WTC11 (cell line): ENCODE results near the gene EHD4. TPM values are rescaled to one million over a fixed set of nuclear protein-coding genes. Genes with fewer than 3 reads are reported as not detected.

Experiments used
- ATAC-seq: fragments of 200-7000 bp; cut with Tn5 transposase; 2 replicates; pipeline ENCODE4 v1.10.0; 2021; ENCODE audit warnings: mild to moderate bottlenecking, moderate library complexity
- CTCF ChIA-PET: fragments of 300-600 bp; sonication (Branson Sonifier 250); formaldehyde crosslinking; loops from one replicate; lab custom pipeline; 2021; ENCODE audit warnings: antibody characterized with exemption; lab: Charles Lee
- POLR2A ChIA-PET: fragments of 350-600 bp; sonication (Branson Sonifier 250); formaldehyde crosslinking; loops from one replicate; lab custom pipeline; 2021; ENCODE audit warnings: antibody characterized with exemption; lab: Charles Lee
- DNase-seq: peaks from one replicate; pipeline ENCODE4 v3.0.0; 2021; ENCODE audit warnings: low spot score
- H3K27ac Mint-ChIP-seq: 2 replicates; pipeline ENCODE4 v1.8.0; 2021; ENCODE audit warnings: mixed read lengths
- H3K27me3 Mint-ChIP-seq: 2 replicates; pipeline ENCODE4 v1.8.0; 2021; ENCODE audit warnings: low read depth, mild to moderate bottlenecking, moderate library complexity, mixed read lengths
- H3K36me3 Mint-ChIP-seq: 2 replicates; pipeline ENCODE4 v1.8.0; 2021; ENCODE audit warnings: mixed read lengths
- H3K4me1 Mint-ChIP-seq: 2 replicates; pipeline ENCODE4 v1.8.0; 2022; ENCODE audit warnings: mixed read lengths
- H3K4me3 Mint-ChIP-seq: 2 replicates; pipeline ENCODE4 v1.8.0; 2021; ENCODE audit warnings: mild to moderate bottlenecking, moderate library complexity, mixed read lengths
- H3K9me3 Mint-ChIP-seq: 2 replicates; pipeline ENCODE4 v1.8.0; 2021; ENCODE audit warnings: mixed read lengths
- AFF4 ChIP-seq: sonication (generic); formaldehyde crosslinking; IDR thresholded peaks from 2 replicates; pipeline ENCODE4 v1.8.1; 2023; ENCODE audit warnings: mild to moderate bottlenecking, missing genetic modification reagents, borderline replicate concordance
- ATF2 ChIP-seq: sonication (generic); formaldehyde crosslinking; IDR thresholded peaks from 2 replicates; pipeline ENCODE4 v1.8.1; 2022; ENCODE audit warnings: low read depth, missing genetic modification reagents, borderline replicate concordance
- ATF3 ChIP-seq: sonication (generic); formaldehyde crosslinking; conservative IDR thresholded peaks from 2 replicates; pipeline ENCODE4 v1.8.1; 2022; ENCODE audit warnings: mild to moderate bottlenecking, missing genetic modification reagents
- ELF4 ChIP-seq: sonication (generic); formaldehyde crosslinking; IDR thresholded peaks from 2 replicates; pipeline ENCODE4 v1.8.1; 2022; ENCODE audit warnings: low read depth, mild to moderate bottlenecking, moderate library complexity, missing genetic modification reagents
- EMX1 ChIP-seq: fragments of 250-450 bp; sonication (Bioruptor Pico); IDR thresholded peaks from 2 replicates; pipeline ENCODE4 v1.8.0; 2021; ENCODE audit warnings: mild to moderate bottlenecking
- FOXP1 ChIP-seq: sonication (generic); formaldehyde crosslinking; IDR thresholded peaks from 2 replicates; pipeline ENCODE4 v1.8.0; 2022; ENCODE audit warnings: missing genetic modification reagents, mild to moderate bottlenecking, moderate library complexity, borderline replicate concordance
- GABPB1 ChIP-seq: sonication (generic); formaldehyde crosslinking; IDR thresholded peaks from 2 replicates; pipeline ENCODE4 v1.8.1; 2023; ENCODE audit warnings: mild to moderate bottlenecking, missing genetic modification reagents
- HMGXB4 ChIP-seq: sonication (generic); formaldehyde crosslinking; IDR thresholded peaks from 2 replicates; pipeline ENCODE4 v1.8.1; 2023; ENCODE audit warnings: mild to moderate bottlenecking, moderate library complexity, missing genetic modification reagents
- MLX ChIP-seq: sonication (generic); formaldehyde crosslinking; IDR thresholded peaks from 2 replicates; pipeline ENCODE4 v1.8.1; 2023; ENCODE audit warnings: mild to moderate bottlenecking, missing genetic modification reagents, moderate library complexity
- NFATC4 ChIP-seq: fragments of 250-450 bp; sonication (Bioruptor Pico); IDR thresholded peaks from 2 replicates; pipeline ENCODE4 v1.9.0; 2021; ENCODE audit warnings: mild to moderate bottlenecking
- NFE2L1 ChIP-seq: sonication (generic); formaldehyde crosslinking; IDR thresholded peaks from 2 replicates; pipeline ENCODE4 v1.8.1; 2023; ENCODE audit warnings: missing genetic modification reagents
- NFYB ChIP-seq: sonication (generic); formaldehyde crosslinking; conservative IDR thresholded peaks from 2 replicates; pipeline ENCODE4 v1.8.0; 2022; ENCODE audit warnings: low read depth, missing genetic modification reagents
- NR1H2 ChIP-seq: sonication (generic); formaldehyde crosslinking; IDR thresholded peaks from 2 replicates; pipeline ENCODE4 v1.9.0; 2021; ENCODE audit warnings: mild to moderate bottlenecking, moderate library complexity, missing genetic modification reagents
- NR3C1 ChIP-seq: sonication (generic); formaldehyde crosslinking; conservative IDR thresholded peaks from 2 replicates; pipeline ENCODE4 v1.8.1; 2023; ENCODE audit warnings: low read depth, mild to moderate bottlenecking, missing genetic modification reagents
- PRRX2 ChIP-seq: fragments of 250-450 bp; sonication (Bioruptor Pico); IDR thresholded peaks from 2 replicates; pipeline ENCODE4 v1.8.0; 2021; ENCODE audit warnings: mild to moderate bottlenecking
- SMAD4 ChIP-seq: sonication (generic); formaldehyde crosslinking; IDR thresholded peaks from 2 replicates; pipeline ENCODE4 v1.8.0; 2022; ENCODE audit warnings: mild to moderate bottlenecking, missing genetic modification reagents
- TCF7 ChIP-seq: sonication (generic); formaldehyde crosslinking; IDR thresholded peaks from 2 replicates; pipeline ENCODE4 v1.8.0; 2022; ENCODE audit warnings: mild to moderate bottlenecking, low read depth, missing genetic modification reagents, moderate library complexity
- TEAD4 ChIP-seq: sonication (generic); formaldehyde crosslinking; IDR thresholded peaks from 2 replicates; pipeline ENCODE4 v1.8.0; 2022; ENCODE audit warnings: mild to moderate bottlenecking, missing genetic modification reagents
- TP53 ChIP-seq: sonication (generic); formaldehyde crosslinking; IDR thresholded peaks from 2 replicates; pipeline ENCODE4 v1.8.1; 2023; ENCODE audit warnings: mild to moderate bottlenecking, missing genetic modification reagents
- USF1 ChIP-seq: sonication (generic); formaldehyde crosslinking; IDR thresholded peaks from 2 replicates; pipeline ENCODE4 v1.8.0; 2022; ENCODE audit warnings: mild to moderate bottlenecking, missing genetic modification reagents
- ZNF121 ChIP-seq: sonication (generic); formaldehyde crosslinking; IDR thresholded peaks from 2 replicates; pipeline ENCODE4 v1.8.0; 2023; ENCODE audit warnings: missing genetic modification reagents
- ZNF512 ChIP-seq: sonication (generic); formaldehyde crosslinking; IDR thresholded peaks from 2 replicates; pipeline ENCODE4 v1.8.1; 2022; ENCODE audit warnings: missing genetic modification reagents, borderline replicate concordance
- total RNA-seq: library from RNA; stranded (reverse); gene quantifications from 3 replicates; pipeline ENCODE4 v1.2.3, GENCODE V29; 2021

Gene EHD4
- total RNA-seq, 1 experiment from 2014 or later, result 23.9 TPM

GRCh38 chr15:41955807-41956525, 16.4 kb downstream of the EHD4 start (continued):
- TF ChIP-seq TEAD4 (no peak), USF1 (CRISPR knock-in tag) (no peak), SMAD4 (no peak), FOXP1 (CRISPR knock-in tag) (no peak), NR1H2 (no peak)

GRCh38 chr15:41955100-41955499, 17.3 kb downstream of the EHD4 start:
- Mint-ChIP-seq H3K27ac (no peak overlapping the region; the same call in 1 of the 2 replicates), H3K4me1 (peaks cover 24% of the 10 kb centered on the region), H3K36me3 (peaks cover 17% of the 10 kb centered on the region)
- no peak for TF ChIP-seq PRRX2 (CRISPR knock-in tag)
- TF ChIP-seq NR3C1 (CRISPR knock-in tag), result no peak
- no peak for TF ChIP-seq ZNF512 (CRISPR knock-in tag)
- no peak for TF ChIP-seq NFYB (CRISPR knock-in tag)
- no peak for TF ChIP-seq HMGXB4 (CRISPR knock-in tag)
- no peak for TF ChIP-seq TCF7 (CRISPR knock-in tag)
- no peak for TF ChIP-seq MLX
- no peak for TF ChIP-seq ATF2
- no peak for TF ChIP-seq NFATC4 (CRISPR knock-in tag)
- no peak for TF ChIP-seq GABPB1 (CRISPR knock-in tag)
- no peak for TF ChIP-seq ATF3 (CRISPR knock-in tag)
- no peak for TF ChIP-seq NFE2L1 (CRISPR knock-in tag)
- TF ChIP-seq ZNF121 (CRISPR knock-in tag), result no peak
- no peak for TF ChIP-seq TP53 (CRISPR knock-in tag)
- TF ChIP-seq AFF4 (CRISPR knock-in tag), result no peak
- TF ChIP-seq ELF4 (CRISPR knock-in tag), result no peak
- TF ChIP-seq EMX1 (CRISPR knock-in tag), result no peak
- TF ChIP-seq, all 79 proteins: peak for 0
- no peak for ATAC-seq
- Mint-ChIP-seq H3K4me3 (no peak overlapping the region), H3K9me3 (no peaks in the 10 kb centered on the region), H3K27me3 (no peaks in the 10 kb centered on the region)
- ChIA-PET POLR2A (interaction anchor here (0.6 kb wide), 1 partner anchor 147 kb away, joined by 4 read pairs; no protein-coding TSS in a partner anchor), CTCF (interaction anchor here (1.0 to 2.3 kb wide), 6 partner anchors 18 to 100 kb away, joined by 3 to 18 read pairs (median 6); partner anchors contain the start of gene EHD4)
- no peak for DNase-seq
